ENCODE data around the gene YBX2.
"Not testable (repeated sequence)": the region's sequence is repeated elsewhere in the genome, so short reads cannot be mapped to it uniquely, and the experiment has no call there.

Gene YBX2

DNA sequence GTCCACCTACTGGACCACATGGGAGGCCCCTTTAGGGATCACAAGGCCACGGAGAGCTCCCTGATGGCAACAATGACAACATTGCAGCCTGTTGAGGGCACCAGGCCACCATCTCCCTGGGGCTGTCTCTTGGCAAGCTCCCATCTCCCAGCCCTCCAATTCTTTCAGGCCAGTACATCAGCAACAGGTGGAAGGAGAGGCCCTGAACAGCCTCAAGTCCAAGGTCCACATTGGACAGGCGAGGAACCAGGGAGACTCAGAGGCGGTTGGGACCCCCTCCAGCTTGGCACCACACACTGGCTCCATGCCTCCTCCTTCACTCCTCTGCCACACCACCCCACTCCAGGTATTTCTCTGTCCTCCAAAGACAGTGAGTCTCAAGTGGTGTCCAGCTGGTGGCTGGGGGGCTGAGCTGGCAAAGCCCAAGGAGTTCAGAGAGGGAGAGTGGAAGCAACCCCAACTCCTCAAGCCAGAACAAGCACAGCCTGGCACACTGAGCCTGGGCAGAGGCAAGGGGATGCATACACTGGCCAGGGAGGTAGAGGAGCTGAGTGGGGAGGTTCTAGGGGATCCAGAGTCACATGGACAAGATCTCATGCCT, 40.6 kb upstream of the YBX2 start:
- Mint-ChIP-seq H3K27me3 (ENCODE audit: low read depth) (peaks cover 6% of the 10 kb centered on the region), H3K4me1 (peaks cover 10% of the 10 kb centered on the region), H3K9me3 (no peaks in the 10 kb centered on the region), H3K4me3 (no peak overlapping the region), H3K36me3 (ENCODE audit: low read depth) (no peaks in the 10 kb centered on the region), H3K27ac (no peak overlapping the region)
- TF ChIP-seq, protein P1, sequence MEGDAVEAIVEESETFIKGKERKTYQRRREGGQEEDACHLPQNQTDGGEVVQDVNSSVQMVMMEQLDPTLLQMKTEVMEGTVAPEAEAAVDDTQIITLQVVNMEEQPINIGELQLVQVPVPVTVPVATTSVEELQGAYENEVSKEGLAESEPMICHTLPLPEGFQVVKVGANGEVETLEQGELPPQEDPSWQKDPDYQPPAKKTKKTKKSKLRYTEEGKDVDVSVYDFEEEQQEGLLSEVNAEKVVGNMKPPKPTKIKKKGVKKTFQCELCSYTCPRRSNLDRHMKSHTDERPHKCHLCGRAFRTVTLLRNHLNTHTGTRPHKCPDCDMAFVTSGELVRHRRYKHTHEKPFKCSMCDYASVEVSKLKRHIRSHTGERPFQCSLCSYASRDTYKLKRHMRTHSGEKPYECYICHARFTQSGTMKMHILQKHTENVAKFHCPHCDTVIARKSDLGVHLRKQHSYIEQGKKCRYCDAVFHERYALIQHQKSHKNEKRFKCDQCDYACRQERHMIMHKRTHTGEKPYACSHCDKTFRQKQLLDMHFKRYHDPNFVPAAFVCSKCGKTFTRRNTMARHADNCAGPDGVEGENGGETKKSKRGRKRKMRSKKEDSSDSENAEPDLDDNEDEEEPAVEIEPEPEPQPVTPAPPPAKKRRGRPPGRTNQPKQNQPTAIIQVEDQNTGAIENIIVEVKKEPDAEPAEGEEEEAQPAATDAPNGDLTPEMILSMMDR (IDR thresholded peaks at IDR 0.05; ENCODE audit: unreplicated experiment in 3 of 3) = no peak

DNA sequence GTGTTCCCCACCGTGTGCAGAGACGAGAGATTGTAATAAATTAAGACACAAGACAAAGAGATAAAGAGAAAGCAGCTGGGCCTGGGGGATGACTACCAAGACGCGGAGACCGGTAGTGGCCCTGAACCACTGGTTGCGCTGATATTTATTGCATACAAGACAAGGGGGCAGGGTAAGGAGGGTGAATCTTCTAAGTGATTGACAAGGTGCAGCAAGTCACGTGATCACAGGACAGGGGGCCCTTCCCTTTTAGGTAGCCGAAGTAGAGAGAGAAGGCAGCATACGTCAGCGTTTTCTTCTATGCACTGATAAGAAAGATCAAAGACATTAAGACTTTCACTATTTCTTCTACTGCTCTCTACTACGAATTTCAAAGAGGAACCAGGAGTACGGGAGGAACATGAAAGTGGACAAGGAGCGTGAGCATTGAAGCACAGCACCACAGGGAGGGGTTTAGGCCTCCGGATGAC, 38.2 kb upstream of the YBX2 start:
- Mint-ChIP-seq H3K4me3 (peak overlapping the region; percentile 48 to 60 (median 52)), H3K4me1 (peaks cover 28% of the 10 kb centered on the region), H3K27ac (peak overlapping the region; percentile 61 to 91 (median 62))
- not testable (repeated sequence) for H3K9me3 Mint-ChIP-seq; H3K36me3 Mint-ChIP-seq (ENCODE audit: low read depth); H3K27me3 Mint-ChIP-seq (ENCODE audit: low read depth)

DNA sequence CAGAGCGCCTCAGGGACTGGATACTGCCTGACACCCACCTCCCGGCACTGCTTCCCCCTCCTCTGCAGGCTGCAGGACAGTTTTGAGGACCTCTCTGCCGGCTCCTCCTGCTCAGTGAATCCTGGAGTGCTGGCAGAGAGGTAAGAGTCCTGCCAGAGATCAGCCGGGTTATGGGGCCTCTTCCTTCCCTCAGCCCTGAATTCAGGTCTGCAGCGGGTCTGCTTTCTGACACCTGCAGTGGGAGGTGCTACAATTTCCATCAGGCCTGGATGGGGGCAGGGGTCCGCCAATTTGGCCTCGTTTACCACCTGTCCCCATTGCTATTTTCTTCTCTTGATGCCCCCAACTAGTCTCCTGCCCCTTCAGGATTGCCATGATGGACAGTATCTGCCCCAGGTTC, 37.7 kb upstream of the YBX2 start:
- Mint-ChIP-seq H3K36me3 (ENCODE audit: low read depth) (no peaks in the 10 kb centered on the region), H3K4me1 (peaks cover 30% of the 10 kb centered on the region), H3K9me3 (no peaks in the 10 kb centered on the region), H3K27me3 (ENCODE audit: low read depth) (peaks cover 6% of the 10 kb centered on the region), H3K27ac (peak overlapping the region; percentile 61 to 91 (median 62)), H3K4me3 (peak overlapping the region; percentile 11 to 52 (median 48))
- TF ChIP-seq, protein P1 (IDR thresholded peaks at IDR 0.05; ENCODE audit: unreplicated experiment in 3 of 3) = no peak

DNA sequence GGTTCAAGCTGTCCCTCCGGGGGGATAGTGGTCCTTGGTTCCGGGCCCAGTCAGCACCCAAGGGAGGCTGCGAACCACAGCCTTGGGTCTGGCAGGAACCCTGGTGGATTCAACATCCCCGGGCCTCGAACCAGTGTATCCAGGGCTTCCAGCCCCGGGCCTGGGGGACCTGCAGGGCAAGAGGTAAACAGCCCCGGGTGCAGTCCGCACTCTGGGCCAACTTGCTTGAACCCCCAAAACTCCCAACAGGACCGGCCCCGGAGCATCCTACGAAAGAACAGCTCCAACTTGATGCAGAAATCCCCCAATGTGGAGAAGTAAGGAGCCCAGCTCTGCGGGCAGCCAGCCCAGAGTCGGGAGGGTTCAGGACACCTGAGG, 36.2 kb upstream of the YBX2 start:
- Mint-ChIP-seq H3K27me3 (ENCODE audit: low read depth) (peaks cover 6% of the 10 kb centered on the region), H3K9me3 (no peaks in the 10 kb centered on the region)

DNA sequence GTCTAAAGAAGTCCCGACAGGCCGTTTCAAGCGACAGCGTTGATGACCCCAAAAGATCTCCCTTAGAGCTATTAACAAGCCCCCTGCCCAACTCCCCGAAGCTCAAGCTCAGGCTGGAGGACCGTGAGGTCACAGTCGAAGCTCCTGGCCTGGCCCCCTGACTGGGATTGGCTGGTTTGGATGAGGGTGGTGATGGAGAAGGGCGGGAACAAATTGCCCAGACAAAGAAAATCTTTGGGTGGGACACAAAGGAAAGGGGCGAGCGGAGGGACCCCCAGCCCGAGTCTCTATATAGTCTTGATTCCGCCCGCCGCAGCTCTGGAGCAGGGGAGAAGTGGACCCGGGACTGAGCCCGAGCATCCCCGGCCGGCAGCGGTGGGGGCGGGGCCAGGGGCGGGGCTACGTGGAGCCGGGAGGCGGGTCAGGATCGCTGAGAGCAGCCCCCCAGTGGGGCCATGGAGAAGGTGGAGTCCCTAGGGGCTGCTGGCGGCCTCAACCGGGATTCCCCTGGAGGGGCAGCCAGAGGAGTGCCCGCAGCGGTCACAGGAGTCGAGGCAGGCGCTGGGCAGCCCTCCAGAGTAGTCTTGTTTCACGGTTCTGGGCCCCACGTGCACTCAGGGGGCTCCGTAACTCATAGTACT, 35.7 kb upstream of the YBX2 start:
- H3K27me3 Mint-ChIP-seq (ENCODE audit: low read depth) = peaks cover under 1% of the 10 kb centered on the region
- H3K4me3 Mint-ChIP-seq = peak overlapping the region; percentile 92 to 98 (median 94)
- no peaks in the 10 kb centered on the region for H3K9me3 Mint-ChIP-seq
- peak overlapping the region; percentile 96 to 98 (median 97) for H3K27ac Mint-ChIP-seq
- no peaks in the 10 kb centered on the region for H3K36me3 Mint-ChIP-seq (ENCODE audit: low read depth)
- TF ChIP-seq, protein P1 (IDR thresholded peaks at IDR 0.05; ENCODE audit: unreplicated experiment in 3 of 3) = no peak
- H3K4me1 Mint-ChIP-seq = peaks cover 30% of the 10 kb centered on the region

More for the DNA sequence above, 36.2 kb upstream of the YBX2 start:
- Mint-ChIP-seq H3K36me3 (ENCODE audit: low read depth) (no peaks in the 10 kb centered on the region), H3K4me3 (peak overlapping the region; percentile 92 to 98 (median 94)), H3K27ac (peak overlapping the region; percentile 27 to 98 (median 97)), H3K4me1 (peaks cover 30% of the 10 kb centered on the region)
- TF ChIP-seq, protein P1 (IDR thresholded peaks at IDR 0.05; ENCODE audit: unreplicated experiment in 3 of 3) = no peak

DNA sequence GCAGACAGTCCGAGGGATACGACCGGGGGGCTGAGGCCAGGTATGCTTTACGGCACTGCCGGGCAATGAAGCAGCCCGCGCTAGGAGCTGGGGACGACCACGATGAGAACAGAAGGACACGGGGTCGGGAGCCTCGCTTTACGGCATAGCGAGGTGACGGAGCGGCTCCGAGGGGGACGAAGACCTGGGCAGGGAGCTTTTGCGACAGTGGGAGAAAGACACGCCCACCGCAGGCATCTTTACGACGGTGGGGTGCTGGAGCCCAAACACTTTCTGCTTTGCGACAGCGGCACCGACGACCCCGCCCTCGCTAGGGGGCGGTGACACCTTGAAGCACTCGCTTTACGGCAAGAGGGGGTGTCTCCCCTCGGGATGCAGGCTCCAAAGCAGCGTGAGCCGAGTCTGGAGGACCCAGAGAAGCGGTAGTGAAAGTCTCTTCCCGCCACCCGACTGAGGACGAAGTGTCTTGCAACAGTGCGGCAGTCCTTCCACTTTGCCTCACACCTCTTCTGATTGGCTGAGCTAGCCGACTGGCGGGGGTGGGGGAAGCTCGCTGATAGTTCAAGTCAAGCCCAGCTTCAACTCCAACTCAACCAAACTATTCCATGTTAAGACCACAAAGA, 35.0 kb upstream of the YBX2 start:
- peak overlapping the region; percentile 92 to 98 (median 94) for H3K4me3 Mint-ChIP-seq
- peaks cover 30% of the 10 kb centered on the region for H3K4me1 Mint-ChIP-seq
- TF ChIP-seq, protein P1 (IDR thresholded peaks at IDR 0.05; ENCODE audit: unreplicated experiment in 3 of 3) = no peak
- H3K9me3 Mint-ChIP-seq = no peaks in the 10 kb centered on the region
- no peaks in the 10 kb centered on the region for H3K36me3 Mint-ChIP-seq (ENCODE audit: low read depth)
- H3K27me3 Mint-ChIP-seq (ENCODE audit: low read depth) = no peaks in the 10 kb centered on the region
- H3K27ac Mint-ChIP-seq = peak overlapping the region; percentile 96 to 98 (median 97)
